HUES64 (cell line): ENCODE measurements around the gene MLH1.

Experiments
- H3K27ac ChIP-seq: 2 replicates; pipeline ENCODE4 v1.7.0; 2013; ENCODE audit warnings: low read depth, low read length, inconsistent platforms
- H3K27me3 ChIP-seq: 2 replicates; pipeline ENCODE4 v1.6.1; 2013; ENCODE audit warnings: mild to moderate bottlenecking, low read length; ENCODE audit not compliant: insufficient read depth
- H3K36me3 ChIP-seq: 2 replicates; pipeline ENCODE4 v1.6.1; 2013; ENCODE audit warnings: mild to moderate bottlenecking, low read length; ENCODE audit not compliant: insufficient read depth
- H3K4me1 ChIP-seq: 2 replicates; pipeline ENCODE4 v1.6.1; 2013; ENCODE audit warnings: mild to moderate bottlenecking, low read length, moderate library complexity; ENCODE audit not compliant: insufficient read depth
- H3K4me3 ChIP-seq: 2 replicates; pipeline ENCODE4 v1.5.1; 2013; ENCODE audit warnings: mild to moderate bottlenecking, low read length, moderate library complexity
- H3K9ac ChIP-seq: 2 replicates; pipeline ENCODE4 v1.6.1; 2013; ENCODE audit warnings: mild to moderate bottlenecking, low read depth, low read length
- H3K9me3 ChIP-seq: 2 replicates; pipeline ENCODE4 v1.6.1; 2013; ENCODE audit warnings: low read depth, low read length; ENCODE audit not compliant: insufficient read depth
- WGBS: fragments of 150-250, 120-280 bp; methylation state at CpG from one replicate; pipeline ENCODE4 v1.1.7; 2013; ENCODE audit warnings: missing lambda C conversion rate; 5-methylcytosine and 5-hydroxymethylcytosine counted together

Gene MLH1

DNA sequence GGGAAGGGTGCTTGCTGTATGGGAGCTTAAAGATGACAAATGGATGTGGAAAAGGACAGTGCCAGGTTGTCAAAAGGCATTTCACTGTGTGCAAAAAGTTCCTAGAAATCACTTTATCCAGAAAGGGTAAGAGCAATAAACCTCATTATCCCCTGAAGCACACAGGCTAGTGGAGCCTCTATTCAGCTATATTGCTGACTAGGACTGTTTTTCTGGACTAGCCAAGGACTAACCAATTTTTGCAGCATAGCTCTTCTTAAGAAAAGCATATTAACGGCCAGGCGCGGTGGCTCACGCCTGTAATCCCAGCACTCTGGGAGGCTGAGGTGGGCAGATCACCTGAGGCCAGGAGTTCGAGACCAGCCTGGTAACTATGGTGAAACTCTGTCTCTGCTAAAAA lies 64.8 kb downstream of the MLH1 start:
- H3K27ac ChIP-seq = no peak overlapping the region
- H3K36me3 ChIP-seq = peaks cover 74% of the 10 kb centered on the region
- no peak overlapping the region for H3K9ac ChIP-seq
- WGBS = 98% methylated on average over 5 of the region's 5 CpGs
- no peaks in the 10 kb centered on the region for H3K27me3 ChIP-seq
- no peaks in the 10 kb centered on the region for H3K9me3 ChIP-seq
- H3K4me1 ChIP-seq = no peaks in the 10 kb centered on the region
- H3K4me3 ChIP-seq = no peak overlapping the region

GRCh38 chr3:37064747-37065146 lies 71.4 kb downstream of the MLH1 start:
- Histone ChIP-seq H3K4me3 (no peak overlapping the region), H3K9me3 (no peaks in the 10 kb centered on the region), H3K27me3 (no peaks in the 10 kb centered on the region), H3K4me1 (no peaks in the 10 kb centered on the region), H3K9ac (no peak overlapping the region), H3K27ac (no peak overlapping the region), H3K36me3 (peaks cover 43% of the 10 kb centered on the region)
- 91% methylated on average over 3 of the region's 3 CpGs for WGBS

DNA sequence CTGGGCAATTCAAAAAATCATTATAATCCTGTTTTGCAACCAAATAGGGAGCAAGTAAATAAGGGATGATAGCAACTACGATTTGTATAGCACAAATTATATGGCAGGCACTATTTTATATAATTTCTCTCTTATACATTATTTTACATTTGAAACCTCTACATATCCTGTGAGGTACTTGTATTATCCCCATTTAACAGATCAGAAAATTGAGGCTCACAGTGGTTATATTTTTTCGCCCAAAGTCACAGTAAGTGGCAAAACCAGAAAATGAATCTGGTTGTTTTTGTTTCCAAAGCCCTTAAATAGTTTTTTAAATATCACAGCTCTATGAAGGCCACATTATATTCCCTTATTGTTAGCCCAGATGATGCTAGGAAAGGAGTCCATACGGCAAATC lies 74.3 kb downstream of the MLH1 start:
- Histone ChIP-seq H3K27ac (no peak overlapping the region), H3K9ac (no peak overlapping the region), H3K27me3 (no peaks in the 10 kb centered on the region), H3K9me3 (no peaks in the 10 kb centered on the region), H3K4me3 (no peak overlapping the region), H3K36me3 (peaks cover 36% of the 10 kb centered on the region), H3K4me1 (no peaks in the 10 kb centered on the region)
- WGBS = 94% methylated on average over 2 of the region's 3 CpGs

DNA sequence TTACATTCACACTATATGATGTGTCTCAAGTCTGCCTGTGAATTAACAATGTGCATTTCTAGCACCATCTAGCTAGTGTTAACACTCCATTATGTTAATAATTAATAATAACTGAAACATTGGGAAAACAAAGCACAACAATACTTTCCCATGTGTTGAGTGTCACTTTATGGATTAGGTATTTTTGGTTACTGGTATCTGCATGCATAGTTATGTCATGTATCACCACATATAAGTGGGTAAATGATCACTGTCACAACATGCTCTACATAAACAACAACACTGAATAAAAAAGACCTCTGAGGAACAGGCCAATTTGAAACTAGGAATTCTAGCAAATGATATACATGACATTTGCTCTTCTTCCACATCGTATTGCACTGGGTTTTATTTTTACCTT lies 74.7 kb downstream of the MLH1 start:
- H3K27ac ChIP-seq = no peak overlapping the region
- 100% methylated on average over 1 of the region's 1 CpG for WGBS
- peaks cover 34% of the 10 kb centered on the region for H3K36me3 ChIP-seq
- no peaks in the 10 kb centered on the region for H3K4me1 ChIP-seq
- no peaks in the 10 kb centered on the region for H3K9me3 ChIP-seq
- H3K9ac ChIP-seq = no peak overlapping the region
- no peak overlapping the region for H3K4me3 ChIP-seq
- H3K27me3 ChIP-seq = no peaks in the 10 kb centered on the region

GRCh38 chr3:37071921-37072320 lies 78.6 kb downstream of the MLH1 start:
- Histone ChIP-seq H3K27me3 (no peaks in the 10 kb centered on the region), H3K9me3 (no peaks in the 10 kb centered on the region), H3K36me3 (peaks cover 27% of the 10 kb centered on the region), H3K4me3 (no peak overlapping the region), H3K9ac (no peak overlapping the region), H3K27ac (no peak overlapping the region), H3K4me1 (no peaks in the 10 kb centered on the region)
- WGBS = 92% methylated on average over 3 of the region's 3 CpGs

DNA sequence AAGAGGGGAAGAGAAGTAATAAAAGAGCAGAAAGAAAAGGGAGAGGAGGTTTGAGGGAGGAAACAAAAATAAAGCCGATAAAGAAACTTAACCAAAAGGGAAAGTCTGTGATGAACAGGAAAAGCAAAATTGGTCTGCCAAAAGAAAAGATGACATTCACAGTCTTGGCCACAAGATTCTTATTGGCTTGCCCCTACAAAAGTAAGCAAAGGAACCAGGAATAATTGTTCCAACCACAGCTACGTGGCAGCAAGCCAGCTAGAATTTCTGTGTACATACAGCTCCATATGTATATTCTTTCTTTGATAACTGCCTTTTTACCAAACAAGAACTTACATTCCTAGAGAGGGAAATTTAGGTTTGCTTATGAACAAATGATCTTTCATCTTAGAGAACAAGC lies 79.6 kb downstream of the MLH1 start:
- WGBS = 94% methylated on average over 2 of the region's 2 CpGs
- Histone ChIP-seq H3K4me1 (no peaks in the 10 kb centered on the region), H3K4me3 (no peak overlapping the region), H3K27ac (no peak overlapping the region), H3K36me3 (peaks cover 36% of the 10 kb centered on the region), H3K9ac (no peak overlapping the region), H3K9me3 (no peaks in the 10 kb centered on the region), H3K27me3 (no peaks in the 10 kb centered on the region)

- no peak overlapping the region for H3K27ac ChIP-seq
- H3K9ac ChIP-seq = no peak overlapping the region
- WGBS = 58% methylated on average over 3 of the region's 3 CpGs
- H3K36me3 ChIP-seq = peaks cover 42% of the 10 kb centered on the region
- H3K4me3 ChIP-seq = no peak overlapping the region
- no peaks in the 10 kb centered on the region for H3K9me3 ChIP-seq
- H3K4me1 ChIP-seq = no peaks in the 10 kb centered on the region
- H3K27me3 ChIP-seq = no peaks in the 10 kb centered on the region
These were observed 80.9 kb downstream of the MLH1 start for GRCh38 chr3:37074178-37074577.

DNA sequence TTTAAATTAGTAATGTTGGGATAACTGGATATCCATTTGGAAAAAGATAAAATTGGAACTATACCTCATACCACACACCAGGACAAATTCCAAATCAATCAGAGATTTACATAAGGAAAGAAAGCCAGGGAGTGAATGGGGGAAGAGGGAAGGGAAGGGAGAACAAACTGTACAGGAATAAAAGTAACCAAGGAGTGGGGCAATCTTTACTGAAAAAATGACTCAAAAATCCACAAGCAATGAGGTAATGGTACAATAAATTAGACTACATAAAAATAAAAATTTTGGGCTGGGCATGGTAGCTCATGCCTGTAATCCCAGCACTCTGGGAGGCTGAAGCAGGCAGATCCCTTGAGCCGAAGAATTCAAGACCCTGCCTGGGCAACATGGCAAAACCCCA lies 82.6 kb downstream of the MLH1 start:
- no peak overlapping the region for H3K27ac ChIP-seq
- H3K27me3 ChIP-seq = no peaks in the 10 kb centered on the region
- H3K36me3 ChIP-seq = peaks cover 51% of the 10 kb centered on the region
- no peak overlapping the region for H3K9ac ChIP-seq
- H3K4me3 ChIP-seq = no peak overlapping the region
- H3K4me1 ChIP-seq = no peaks in the 10 kb centered on the region
- 94% methylated on average over 1 of the region's 1 CpG for WGBS
- no peaks in the 10 kb centered on the region for H3K9me3 ChIP-seq

- Histone ChIP-seq H3K4me3 (no peak overlapping the region), H3K36me3 (peaks cover 42% of the 10 kb centered on the region), H3K9ac (no peak overlapping the region), H3K27me3 (no peaks in the 10 kb centered on the region), H3K4me1 (no peaks in the 10 kb centered on the region), H3K9me3 (no peaks in the 10 kb centered on the region), H3K27ac (no peak overlapping the region)
- 93% methylated on average over 3 of the region's 3 CpGs for WGBS
These were observed 89.0 kb downstream of the MLH1 start for GRCh38 chr3:37082317-37082716.

- H3K36me3 ChIP-seq = peaks cover 35% of the 10 kb centered on the region
- 95% methylated on average over 5 of the region's 6 CpGs for WGBS
These were observed 93.6 kb downstream of the MLH1 start for GRCh38 chr3:37086918-37087317.

GRCh38 chr3:37087870-37088269 lies 94.6 kb downstream of the MLH1 start:
- H3K27me3 ChIP-seq = no peaks in the 10 kb centered on the region
- no peak overlapping the region for H3K27ac ChIP-seq
- no peak overlapping the region for H3K9ac ChIP-seq
- 96% methylated on average over 2 of the region's 2 CpGs for WGBS
- no peak overlapping the region for H3K4me3 ChIP-seq
- peaks cover 28% of the 10 kb centered on the region; the same call in 1 of the 2 replicates for H3K36me3 ChIP-seq
- no peaks in the 10 kb centered on the region for H3K9me3 ChIP-seq
- H3K4me1 ChIP-seq = no peaks in the 10 kb centered on the region

More at GRCh38 chr3:37086918-37087317, 93.6 kb downstream of the MLH1 start:
- no peak overlapping the region for H3K27ac ChIP-seq
- H3K9me3 ChIP-seq = no peaks in the 10 kb centered on the region
- no peaks in the 10 kb centered on the region for H3K27me3 ChIP-seq
- H3K4me3 ChIP-seq = no peak overlapping the region
- H3K9ac ChIP-seq = no peak overlapping the region
- no peaks in the 10 kb centered on the region for H3K4me1 ChIP-seq

- 95% methylated on average over 3 of the region's 3 CpGs for WGBS
These were observed 99.2 kb downstream of the MLH1 start for GRCh38 chr3:37092484-37092883.

More at GRCh38 chr3:37092484-37092883, 99.2 kb downstream of the MLH1 start:
- H3K4me3 ChIP-seq = no peak overlapping the region
- H3K9me3 ChIP-seq = no peaks in the 10 kb centered on the region
- H3K36me3 ChIP-seq = peaks cover 32% of the 10 kb centered on the region
- no peaks in the 10 kb centered on the region for H3K27me3 ChIP-seq
- H3K9ac ChIP-seq = no peak overlapping the region
- H3K4me1 ChIP-seq = peaks cover 7% of the 10 kb centered on the region
- H3K27ac ChIP-seq = no peak overlapping the region
